Trophoblast cell (in vitro differentiated cells and primary cell): ENCODE results near the gene ATP1B1.

ENCODE experiments used
- DNase-seq, 2 donors: peaks; one replicate each; pipeline ENCODE4 v3.0.0-alpha.2; 2016
- H2AFZ ChIP-seq: 2 replicates; pipeline ENCODE4 v1.6.1; 2013; ENCODE audit warnings: low read length, moderate library complexity, mild to moderate bottlenecking; ENCODE audit not compliant: insufficient read depth, poor library complexity
- H2AK5ac ChIP-seq: 2 replicates; pipeline ENCODE4 v1.6.1; 2013; ENCODE audit warnings: mild to moderate bottlenecking, low read length
- H2BK120ac ChIP-seq: 2 replicates; pipeline ENCODE4 v1.6.1; 2013; ENCODE audit warnings: low read length, mild to moderate bottlenecking, moderate library complexity; ENCODE audit not compliant: insufficient read depth, poor library complexity
- H2BK12ac ChIP-seq: 2 replicates; pipeline ENCODE4 v1.6.1; 2013; ENCODE audit warnings: mild to moderate bottlenecking, low read length, moderate library complexity
- H2BK5ac ChIP-seq: 2 replicates; pipeline ENCODE4 v1.6.1; 2013; ENCODE audit warnings: low read length, low read depth, moderate library complexity, mild to moderate bottlenecking; ENCODE audit not compliant: poor library complexity
- H3K14ac ChIP-seq: 2 replicates; pipeline ENCODE4 v1.6.1; 2013; ENCODE audit warnings: mild to moderate bottlenecking, low read length
- H3K18ac ChIP-seq: 2 replicates; pipeline ENCODE4 v1.6.1; 2013; ENCODE audit warnings: mild to moderate bottlenecking, low read length
- H3K23ac ChIP-seq: 2 replicates; pipeline ENCODE4 v1.6.1; 2013; ENCODE audit warnings: low read length
- H3K27ac ChIP-seq: 2 replicates; pipeline ENCODE4 v1.5.1; 2013; ENCODE audit warnings: low read depth, mild to moderate bottlenecking, inconsistent platforms, low read length, moderate library complexity
- H3K27me3 ChIP-seq: 2 replicates; pipeline ENCODE4 v1.6.1; 2013; ENCODE audit warnings: inconsistent platforms, mild to moderate bottlenecking, low read length, moderate library complexity; ENCODE audit not compliant: insufficient read depth
- H3K36me3 ChIP-seq, 2 experiments: 1 replicate in 1 of 2; 2 replicates in 1 of 2; pipeline ENCODE4 v1.6.1; 2013; ENCODE audit warnings: low read length in 2 of 2, mild to moderate bottlenecking in 2 of 2, moderate library complexity in 1 of 2; ENCODE audit not compliant: insufficient read depth in 2 of 2, control insufficient read depth in 1 of 2
- H3K4ac ChIP-seq: 2 replicates; pipeline ENCODE4 v1.6.1; 2013; ENCODE audit warnings: low read depth, mild to moderate bottlenecking, low read length, moderate library complexity
- H3K4me1 ChIP-seq, 2 experiments: 1 replicate in 1 of 2; 2 replicates in 1 of 2; pipeline ENCODE4 v1.6.1; 2013; ENCODE audit warnings: low read length in 2 of 2, mild to moderate bottlenecking in 2 of 2, moderate library complexity in 1 of 2; ENCODE audit not compliant: insufficient read depth in 2 of 2, control insufficient read depth in 1 of 2
- H3K4me2 ChIP-seq: 2 replicates; pipeline ENCODE4 v1.6.1; 2013; ENCODE audit warnings: inconsistent platforms, mild to moderate bottlenecking, low read length, moderate library complexity
- H3K4me3 ChIP-seq: 2 replicates; pipeline ENCODE4 v1.5.1; 2013; ENCODE audit warnings: mild to moderate bottlenecking, low read depth, low read length, inconsistent platforms
- H3K79me1 ChIP-seq: one replicate; pipeline ENCODE4 v1.6.1; 2013; ENCODE audit warnings: low read length
- H3K79me2 ChIP-seq: 2 replicates; pipeline ENCODE4 v1.6.1; 2013; ENCODE audit warnings: low read length, mild to moderate bottlenecking; ENCODE audit not compliant: control insufficient read depth, insufficient read depth, poor library complexity
- H3K9ac ChIP-seq: 2 replicates; pipeline ENCODE4 v1.6.1; 2013; ENCODE audit warnings: mild to moderate bottlenecking, low read length
- H3K9me3 ChIP-seq: 2 replicates; pipeline ENCODE4 v1.6.1; 2013; ENCODE audit warnings: low read depth, mild to moderate bottlenecking, control low read depth, inconsistent platforms, low read length; ENCODE audit not compliant: insufficient read depth
- H4K12ac ChIP-seq: 2 replicates; pipeline ENCODE4 v1.6.1; 2013; ENCODE audit warnings: low read depth, mild to moderate bottlenecking, low read length, moderate library complexity
- H4K8ac ChIP-seq: 2 replicates; pipeline ENCODE4 v1.6.1; 2013; ENCODE audit warnings: low read depth, mild to moderate bottlenecking, low read length, moderate library complexity
- H4K91ac ChIP-seq: one replicate; pipeline ENCODE4 v1.6.1; 2013; ENCODE audit warnings: low read depth, mild to moderate bottlenecking, low read length, moderate library complexity
- WGBS: extraction: QIAGEN DNeasy Blood & Tissue Kit; methylation state at CpG from one replicate; pipeline ENCODE4 v1.1.7; 2013; ENCODE audit warnings: missing lambda C conversion rate; ENCODE audit not compliant: insufficient read length, insufficient coverage; ENCODE audit errors: extremely low coverage; 5-methylcytosine and 5-hydroxymethylcytosine counted together

ATP1B1 gene

DNA sequence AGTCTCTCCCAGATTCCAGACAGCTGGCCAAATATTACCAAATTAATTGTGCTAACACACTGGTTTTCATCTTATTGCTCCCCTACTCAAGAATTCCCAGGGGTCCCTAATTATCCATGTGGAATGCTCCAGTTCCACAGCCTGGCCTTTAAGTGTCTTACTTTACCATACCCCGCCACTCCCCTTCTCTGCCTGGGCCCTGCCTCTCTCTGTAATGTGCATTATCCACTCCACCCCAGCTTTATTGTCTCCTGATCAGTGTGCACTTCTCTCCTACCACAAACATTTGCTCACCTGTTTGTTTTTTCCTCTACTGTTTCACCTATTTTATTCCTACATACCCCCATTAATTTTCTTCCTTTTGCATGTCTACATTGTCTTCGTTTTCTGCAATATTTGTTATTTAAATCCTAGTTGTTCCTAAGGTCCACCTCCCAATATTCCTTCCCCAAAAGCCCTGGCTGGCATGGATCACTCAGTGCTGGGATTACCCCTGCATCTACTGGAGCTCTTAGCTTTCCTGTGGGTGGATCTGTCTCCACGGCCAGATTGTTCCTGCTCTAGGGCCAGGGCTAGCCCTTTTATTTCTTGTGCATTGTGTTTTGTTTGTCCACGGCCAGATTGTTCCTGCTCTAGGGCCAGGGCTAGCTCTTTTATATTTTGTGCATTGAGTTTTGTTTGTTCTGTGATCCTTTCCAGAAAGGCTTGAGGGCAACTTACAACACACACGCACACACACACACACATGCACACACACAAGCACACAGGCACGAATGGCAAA, 33.4 kb upstream of the ATP1B1 start:
- no CpG with 5 or more reads among the region's 6 CpGs for WGBS
- H3K23ac ChIP-seq = no peak overlapping the region
- H2BK120ac ChIP-seq = no peak overlapping the region
- H3K27me3 ChIP-seq = no peaks in the 10 kb centered on the region
- H3K4me1 ChIP-seq = peaks cover 2 to 3% of the 10 kb centered on the region in 2 experiments
- no peaks in the 10 kb centered on the region for H3K79me1 ChIP-seq
- no peak overlapping the region for H3K4ac ChIP-seq
- H2AK5ac ChIP-seq = no peak overlapping the region
- no peak overlapping the region for H3K9ac ChIP-seq
- no peak overlapping the region for H2AFZ ChIP-seq
- no peaks in the 10 kb centered on the region for H3K36me3 ChIP-seq
- H3K79me2 ChIP-seq = no peaks in the 10 kb centered on the region
- H2BK12ac ChIP-seq = no peak overlapping the region
- no peaks in the 10 kb centered on the region for H3K9me3 ChIP-seq
- no peak overlapping the region for H4K12ac ChIP-seq
- no peak overlapping the region for H3K18ac ChIP-seq
- no peak overlapping the region for H4K91ac ChIP-seq
- H4K8ac ChIP-seq = no peak overlapping the region
- no peak for DNase-seq
- H3K14ac ChIP-seq = no peak overlapping the region
- no peak overlapping the region for H3K4me3 ChIP-seq
- no peak overlapping the region for H3K4me2 ChIP-seq
- no peak overlapping the region for H3K27ac ChIP-seq
- no peak overlapping the region for H2BK5ac ChIP-seq

DNA sequence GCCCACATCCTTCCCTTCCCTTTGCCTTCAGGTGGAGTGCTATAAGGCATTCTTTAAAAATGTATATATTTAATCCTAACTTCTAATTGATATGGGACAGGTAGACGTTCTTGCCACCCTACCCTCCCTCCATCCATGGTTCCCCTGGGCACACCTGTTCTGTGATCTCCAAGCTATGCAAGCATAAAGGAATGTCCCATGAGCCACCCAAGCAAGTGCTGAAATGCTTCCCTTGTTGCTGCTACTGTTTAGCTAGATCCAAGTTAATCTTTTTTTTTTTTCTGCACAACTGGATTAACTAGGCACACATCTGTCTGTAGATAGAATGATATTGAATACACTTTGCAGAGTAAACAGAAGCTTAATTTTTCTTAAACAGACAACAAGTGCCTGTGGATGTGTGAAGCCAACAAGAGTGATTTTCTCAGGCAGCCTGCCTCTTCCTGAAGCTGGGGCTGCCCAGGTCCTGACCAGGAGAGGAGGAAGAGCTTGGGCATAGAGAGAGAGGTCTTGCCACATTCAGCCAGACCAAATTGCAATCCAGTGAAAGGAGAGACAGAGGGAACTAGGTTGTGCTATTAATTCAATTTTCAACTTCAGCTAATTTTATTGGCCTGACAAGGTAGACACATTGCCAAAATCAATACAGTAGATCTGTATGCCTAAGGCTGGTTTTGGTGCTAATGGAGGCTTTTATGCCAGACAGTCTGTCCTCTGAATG, 28.2 kb upstream of the ATP1B1 start:
- Histone ChIP-seq H2AFZ (no peak overlapping the region), H3K9me3 (no peaks in the 10 kb centered on the region), H4K91ac (no peak overlapping the region), H3K4me1 (peaks cover 2 to 4% of the 10 kb centered on the region in 2 experiments), H2BK12ac (no peak overlapping the region), H3K79me1 (peaks cover 2% of the 10 kb centered on the region), H3K4me2 (no peak overlapping the region), H3K14ac (no peak overlapping the region), H3K18ac (no peak overlapping the region), H3K36me3 (no peaks in the 10 kb centered on the region), H3K79me2 (no peaks in the 10 kb centered on the region), H3K4ac (no peak overlapping the region), H4K8ac (no peak overlapping the region), H3K23ac (no peak overlapping the region), H3K4me3 (no peak overlapping the region), H3K27ac (no peak overlapping the region), H2BK120ac (no peak overlapping the region), H3K9ac (no peak overlapping the region), H4K12ac (no peak overlapping the region), H2BK5ac (no peak overlapping the region), H3K27me3 (no peaks in the 10 kb centered on the region), H2AK5ac (no peak overlapping the region)
- no CpG with 5 or more reads among the region's 1 CpG for WGBS
- DNase-seq = no peak

DNA sequence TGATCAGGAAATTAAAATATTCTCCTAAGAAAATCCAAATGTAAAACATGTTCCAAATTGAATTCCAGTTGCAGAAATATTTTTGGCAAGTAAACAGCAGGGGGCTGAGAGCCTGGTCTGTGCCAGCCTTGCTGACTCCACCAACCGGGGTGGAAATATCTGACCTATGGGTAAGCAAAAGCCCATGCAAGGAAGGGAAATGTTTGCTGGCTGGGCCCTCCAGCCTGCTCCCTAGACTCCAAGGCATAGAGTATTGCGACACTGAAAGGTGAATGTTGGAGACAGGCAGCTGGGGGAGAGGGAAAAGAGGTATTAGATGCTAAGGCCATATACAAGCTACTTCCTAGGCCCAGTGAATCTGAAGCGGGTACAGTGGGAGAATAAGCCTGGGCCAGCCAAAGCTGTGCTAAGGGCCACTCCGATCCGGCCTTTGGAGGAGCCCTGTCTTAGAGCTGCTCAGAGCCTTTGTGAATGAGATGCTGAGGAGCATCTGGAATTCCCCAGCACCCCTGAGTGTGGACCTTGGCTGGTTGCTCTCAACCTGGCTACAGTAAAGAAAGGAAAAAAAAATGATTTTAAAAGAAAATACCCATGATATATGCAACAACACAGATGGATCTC, 24.9 kb upstream of the ATP1B1 start:
- no peak overlapping the region for H3K18ac ChIP-seq
- no peak for DNase-seq
- H2BK5ac ChIP-seq = no peak overlapping the region
- H3K79me1 ChIP-seq = peaks cover 5% of the 10 kb centered on the region
- no peak overlapping the region for H2BK120ac ChIP-seq
- H3K23ac ChIP-seq = no peak overlapping the region
- H3K4ac ChIP-seq = no peak overlapping the region
- H4K91ac ChIP-seq = no peak overlapping the region
- H2AFZ ChIP-seq = peak overlapping the region; percentile 68
- H3K9ac ChIP-seq = no peak overlapping the region
- no peaks in the 10 kb centered on the region for H3K36me3 ChIP-seq
- no peak overlapping the region for H3K14ac ChIP-seq
- H3K27ac ChIP-seq = no peak overlapping the region
- H2AK5ac ChIP-seq = no peak overlapping the region
- H4K8ac ChIP-seq = peak overlapping the region; percentile 34
- no peaks in the 10 kb centered on the region for H3K27me3 ChIP-seq
- no CpG with 5 or more reads among the region's 5 CpGs for WGBS
- peaks cover 10 to 11% of the 10 kb centered on the region in 2 experiments for H3K4me1 ChIP-seq
- H3K4me3 ChIP-seq = no peak overlapping the region
- H3K79me2 ChIP-seq = no peaks in the 10 kb centered on the region
- peak overlapping the region; percentile 17 for H2BK12ac ChIP-seq
- no peak overlapping the region for H3K4me2 ChIP-seq
- no peaks in the 10 kb centered on the region for H3K9me3 ChIP-seq
- no peak overlapping the region for H4K12ac ChIP-seq

DNA sequence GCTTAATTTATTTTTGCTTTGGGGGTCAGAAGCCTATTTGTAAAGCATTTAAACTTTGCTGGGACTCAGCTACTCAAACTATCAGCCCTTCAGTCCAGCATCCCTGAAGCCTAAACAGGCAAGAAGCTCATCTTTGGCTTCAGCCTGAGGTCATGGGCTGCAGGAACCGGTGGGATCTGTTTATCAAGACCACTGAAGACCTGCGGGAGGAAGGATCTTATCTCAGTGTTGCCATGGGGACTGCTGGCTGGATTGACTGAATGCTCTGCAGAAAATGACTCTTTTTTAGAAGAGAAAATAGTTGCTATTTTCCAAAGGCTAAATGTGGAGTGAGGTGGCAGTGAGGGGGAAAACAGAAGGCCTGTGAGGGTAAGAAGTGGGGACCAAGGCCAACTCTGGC, 20.6 kb upstream of the ATP1B1 start:
- Histone ChIP-seq H2BK12ac (no peak overlapping the region), H2AFZ (no peak overlapping the region), H2BK5ac (no peak overlapping the region), H3K14ac (no peak overlapping the region), H4K12ac (no peak overlapping the region), H3K79me1 (peaks cover 6% of the 10 kb centered on the region), H3K4me2 (no peak overlapping the region), H3K79me2 (no peaks in the 10 kb centered on the region), H2AK5ac (no peak overlapping the region), H3K23ac (no peak overlapping the region), H3K9ac (no peak overlapping the region), H3K9me3 (no peaks in the 10 kb centered on the region), H3K4me3 (no peak overlapping the region), H4K91ac (no peak overlapping the region), H3K27me3 (no peaks in the 10 kb centered on the region), H3K36me3 (no peaks in the 10 kb centered on the region), H2BK120ac (no peak overlapping the region), H3K27ac (no peak overlapping the region), H3K4ac (no peak overlapping the region), H4K8ac (no peak overlapping the region), H3K18ac (no peak overlapping the region), H3K4me1 (peaks cover 15 to 23% of the 10 kb centered on the region in 2 experiments)
- no CpG with 5 or more reads among the region's 2 CpGs for WGBS
- no peak for DNase-seq
